GM15510 (cell line): ENCODE measurements around the gene DEF6.

Source experiments
- POLR2A ChIP-seq: IDR thresholded peaks from 3 replicates; pipeline ENCODE4 v1.6.1; 2011; ENCODE audit warnings: borderline replicate concordance; ENCODE audit not compliant: insufficient read length; ENCODE audit errors: extremely low read depth

DEF6 gene

GRCh38 chr6:35297601-35298481, at the start of gene DEF6:
Gene DEF6 (plus strand): TSS chr6:35297818. CDS start chr6:35297857, 39 bp downstream.
- TF ChIP-seq POLR2A: peak; percentile 80

GRCh38 chr6:35248300-35248699, 49.3 kb upstream of the DEF6 start:
- no peak for TF ChIP-seq POLR2A

GRCh38 chr6:35248965-35249364, 48.7 kb upstream of the DEF6 start:
- TF ChIP-seq POLR2A: no peak

GRCh38 chr6:35251949-35252348, 45.7 kb upstream of the DEF6 start:
- no peak for TF ChIP-seq POLR2A

- TF ChIP-seq POLR2A: no peak
These were observed 44.4 kb upstream of the DEF6 start for GRCh38 chr6:35253249-35253648.

GRCh38 chr6:35258336-35258735, 39.3 kb upstream of the DEF6 start:
- no peak for TF ChIP-seq POLR2A

GRCh38 chr6:35258858-35259193, 38.8 kb upstream of the DEF6 start:
- TF ChIP-seq POLR2A: no peak

GRCh38 chr6:35259194-35259947, 38.2 kb upstream of the DEF6 start, which contains the start of gene ZNF76:
Gene ZNF76 (plus strand): TSS chr6:35259735. CDS start chr6:35281152, 21,417 bp downstream.
- TF ChIP-seq POLR2A: peak; percentile 45

GRCh38 chr6:35259948-35260590, 37.5 kb upstream of the DEF6 start:
- TF ChIP-seq POLR2A: peak; percentile 4

- TF ChIP-seq POLR2A: no peak
These were observed 36.7 kb upstream of the DEF6 start for GRCh38 chr6:35260591-35261570.

- TF ChIP-seq POLR2A: no peak
These were observed 35.0 kb upstream of the DEF6 start for GRCh38 chr6:35262596-35262995.

- TF ChIP-seq POLR2A: no peak
These were observed 32.9 kb upstream of the DEF6 start for GRCh38 chr6:35264550-35265274.

GRCh38 chr6:35265523-35265922, 32.1 kb upstream of the DEF6 start:
- no peak for TF ChIP-seq POLR2A
